SK-N-MC (cell line): ENCODE results near the gene GPN2.

Experiments used
- EZH2 ChIP-seq: fragments of 200-600 bp; sonication (generic); IDR thresholded peaks from one replicate; pipeline ENCODE4 v1.6.1; 2017; ENCODE audit warnings: antibody characterized with exemption
- FOXP2 ChIP-seq: optimal IDR thresholded peaks from 2 replicates; pipeline ENCODE3; 2011; ENCODE audit warnings: mild to moderate bottlenecking, moderate library complexity; ENCODE audit not compliant: insufficient read depth; ENCODE audit errors: extremely low read length, control extremely low read depth
- POLR2AphosphoS5 ChIP-seq: IDR thresholded peaks from 2 replicates; pipeline ENCODE4 v1.6.1; 2012; ENCODE audit warnings: mild to moderate bottlenecking, low read depth, low read length, borderline replicate concordance

- TF ChIP-seq EZH2, result no peak
- TF ChIP-seq POLR2AphosphoS5, result no peak
- no peak for TF ChIP-seq FOXP2
Measured at GRCh38 chr1:26857473-26858060, 32.5 kb downstream of the GPN2 start.
